Mesothelial cell of epicardium (in vitro differentiated cells): ENCODE data around the gene OSBPL8. TPM values are rescaled to one million over a fixed set of nuclear protein-coding genes. Genes with fewer than 3 reads are reported as not detected.

ENCODE experiments used
- DNase-seq, 2 experiments: peaks; one replicate each; pipeline ENCODE4 v3.0.0; 2021; ENCODE audit warnings: low spot score in 2 of 2; ENCODE audit not compliant: unreplicated experiment in 2 of 2
- H3K27ac Mint-ChIP-seq: 2 replicates; pipeline ENCODE4 v1.8.0; 2021; ENCODE audit warnings: mixed read lengths
- H3K27me3 Mint-ChIP-seq: 2 replicates; pipeline ENCODE4 v1.8.0; 2021; ENCODE audit warnings: low read depth, mixed read lengths
- H3K36me3 Mint-ChIP-seq: 2 replicates; pipeline ENCODE4 v1.8.0; 2021; ENCODE audit warnings: mixed read lengths
- H3K4me1 Mint-ChIP-seq: 2 replicates; pipeline ENCODE4 v1.8.0; 2021; ENCODE audit warnings: mixed read lengths
- H3K4me3 Mint-ChIP-seq: 2 replicates; pipeline ENCODE4 v1.8.0; 2021; ENCODE audit warnings: mild to moderate bottlenecking, moderate library complexity, mixed read lengths
- H3K9me3 Mint-ChIP-seq: 2 replicates; pipeline ENCODE4 v1.8.0; 2021; ENCODE audit warnings: mixed read lengths
- CTCF ChIP-seq: fragments of 200-600 bp; sonication (generic); IDR thresholded peaks from one replicate; pipeline ENCODE4 v1.5.0; 2021; ENCODE audit warnings: antibody characterized with exemption; ENCODE audit not compliant: unreplicated experiment
- total RNA-seq: library from RNA; stranded (reverse); gene quantifications from 3 replicates; pipeline ENCODE4 v1.2.1, GENCODE V29; 2021

Gene OSBPL8
- total RNA-seq = 50.8 to 51.5 TPM (median 51.5 TPM) in 3 replicates

GRCh38 chr12:76559400-76560085 lies at the start of gene OSBPL8:
OSBPL8 (minus strand) TSS chr12:76559771; CDS start chr12:76487551, 72,220 bp downstream.
- peak; percentile 90 to 93 for DNase-seq
- Mint-ChIP-seq H3K27me3 (no peaks in the 10 kb centered on the region), H3K4me1 (peaks cover 34% of the 10 kb centered on the region), H3K9me3 (no peaks in the 10 kb centered on the region), H3K4me3 (peak within 1 kb of the TSS; percentile 96), H3K27ac (peak within 1 kb of the TSS; percentile 98), H3K36me3 (no peaks in the 10 kb centered on the region)
- no peak for TF ChIP-seq CTCF

- no peak overlapping the region for H3K4me3 Mint-ChIP-seq
- H3K36me3 Mint-ChIP-seq = no peaks in the 10 kb centered on the region
- no peak overlapping the region for H3K27ac Mint-ChIP-seq
- H3K4me1 Mint-ChIP-seq = peaks cover 4% of the 10 kb centered on the region
- H3K9me3 Mint-ChIP-seq = no peaks in the 10 kb centered on the region
- no peak for DNase-seq
- no peak for TF ChIP-seq CTCF
- H3K27me3 Mint-ChIP-seq = no peaks in the 10 kb centered on the region
Measured at GRCh38 chr12:76608070-76608469, 48.5 kb upstream of the OSBPL8 start.

- Mint-ChIP-seq H3K27me3 (no peaks in the 10 kb centered on the region), H3K9me3 (peaks cover 10% of the 10 kb centered on the region), H3K4me1 (no peaks in the 10 kb centered on the region), H3K4me3 (no peak overlapping the region), H3K36me3 (no peaks in the 10 kb centered on the region), H3K27ac (no peak overlapping the region)
- no peak for DNase-seq
- no peak for TF ChIP-seq CTCF
Measured at GRCh38 chr12:76595056-76595455, 35.5 kb upstream of the OSBPL8 start.

- DNase-seq = no peak
- Mint-ChIP-seq H3K4me3 (no peak overlapping the region), H3K36me3 (no peaks in the 10 kb centered on the region), H3K27me3 (no peaks in the 10 kb centered on the region), H3K27ac (no peak overlapping the region), H3K4me1 (peaks cover 1% of the 10 kb centered on the region), H3K9me3 (peaks cover 10% of the 10 kb centered on the region)
- no peak for TF ChIP-seq CTCF
Measured at GRCh38 chr12:76591476-76591875, 31.9 kb upstream of the OSBPL8 start.

- H3K4me1 Mint-ChIP-seq = peaks cover 1% of the 10 kb centered on the region
- H3K9me3 Mint-ChIP-seq = peaks cover 10% of the 10 kb centered on the region
- no peak overlapping the region for H3K4me3 Mint-ChIP-seq
- no peak for TF ChIP-seq CTCF
- no peaks in the 10 kb centered on the region for H3K27me3 Mint-ChIP-seq
- DNase-seq = no peak
- H3K36me3 Mint-ChIP-seq = no peaks in the 10 kb centered on the region
- no peak overlapping the region for H3K27ac Mint-ChIP-seq
Measured at GRCh38 chr12:76590131-76590530, 30.6 kb upstream of the OSBPL8 start.
